K562 (cell line): ENCODE measurements around the gene PCF11. TPM values are rescaled to one million over a fixed set of nuclear protein-coding genes. Genes with fewer than 3 reads are reported as not detected.

Source experiments
- BACH1 ChIP-seq: fragments of 200-800 bp; sonication (Bioruptor generic); IDR thresholded peaks from 2 replicates; pipeline ENCODE4 v1.6.1; 2016; ENCODE audit warnings: missing genetic modification characterization, missing compliant biosample characterization
- BRF2 ChIP-seq: IDR thresholded peaks from 3 replicates; pipeline ENCODE4 v1.6.1; 2011; ENCODE audit warnings: borderline replicate concordance, mild to moderate bottlenecking; ENCODE audit not compliant: insufficient read length, insufficient read depth
- CBX8 ChIP-seq: fragments of 200-600 bp; sonication (generic); IDR thresholded peaks from 2 replicates; pipeline ENCODE4 v1.6.1; 2012; ENCODE audit warnings: borderline replicate concordance, mixed run types, low read depth, mild to moderate bottlenecking, moderate library complexity, mixed read lengths, low read length, control low read depth, inconsistent platforms; ENCODE audit not compliant: poor library complexity, severe bottlenecking; ENCODE audit errors: extremely low read depth
- CTBP1 ChIP-seq: fragments of 450-650 bp; IDR thresholded peaks from 2 replicates; pipeline ENCODE4 v1.6.1; 2016; ENCODE audit warnings: borderline replicate concordance
- DIDO1 ChIP-seq: fragments of 450-650 bp; IDR thresholded peaks from 2 replicates; pipeline ENCODE4 v1.6.1; 2016; ENCODE audit warnings: low read depth, missing biosample characterization, missing genetic modification characterization
- ETS2 ChIP-seq: IDR thresholded peaks from 2 replicates; pipeline ENCODE4 v1.6.1; 2016; ENCODE audit warnings: borderline replicate concordance, missing genetic modification characterization, mild to moderate bottlenecking, moderate library complexity, missing compliant biosample characterization; ENCODE audit not compliant: poor library complexity, severe bottlenecking
- FOXP1 ChIP-seq: sonication (generic); formaldehyde crosslinking; IDR thresholded peaks from 2 replicates; pipeline ENCODE4 v1.8.0; 2022; ENCODE audit warnings: mild to moderate bottlenecking, missing genetic modification reagents
- HLTF ChIP-seq: fragments of 450-650 bp; IDR thresholded peaks from 2 replicates; pipeline ENCODE4 v1.6.1; 2016
- ILK ChIP-seq: fragments of 450-650 bp; IDR thresholded peaks from 2 replicates; pipeline ENCODE4 v1.6.1; 2016; ENCODE audit warnings: missing genetic modification characterization, low read depth, mild to moderate bottlenecking, missing compliant biosample characterization, moderate library complexity, borderline replicate concordance
- KLF16 ChIP-seq: IDR thresholded peaks from 2 replicates; pipeline ENCODE4 v1.6.1; 2016; ENCODE audit warnings: antibody characterized with exemption
- PHF8 ChIP-seq: fragments of 200-600 bp; sonication (generic); IDR thresholded peaks from 2 replicates; pipeline ENCODE4 v1.6.1; 2012; ENCODE audit warnings: mixed run types, mild to moderate bottlenecking, inconsistent platforms, low read length, moderate library complexity, borderline replicate concordance
- POLR3G ChIP-seq: IDR thresholded peaks from 2 replicates; pipeline ENCODE4 v1.6.1; 2011; ENCODE audit not compliant: insufficient read length, insufficient replicate concordance; ENCODE audit errors: extremely low read depth
- TAF15 ChIP-seq: fragments of 200-400 bp; formaldehyde crosslinking; IDR thresholded peaks from 2 replicates; pipeline ENCODE4 v1.6.1; 2017; ENCODE audit warnings: mild to moderate bottlenecking, low read depth, low read length, moderate library complexity
- U2AF1 ChIP-seq: fragments of 200-400 bp; formaldehyde crosslinking; optimal IDR thresholded peaks from 2 replicates; pipeline ENCODE3; 2017; ENCODE audit warnings: mild to moderate bottlenecking, low read depth, low read length, moderate library complexity
- ZFP1 ChIP-seq: fragments of 450-650 bp; formaldehyde crosslinking; IDR thresholded peaks from 2 replicates; pipeline ENCODE4 v1.4.0; 2020; ENCODE audit warnings: mild to moderate bottlenecking, mixed read lengths
- ZMIZ1 ChIP-seq, 2 experiments: fragments of 150-350 bp in 1 of 2; IDR thresholded peaks; 2 replicates each; pipeline ENCODE4 v1.6.1; 2012 to 2016; ENCODE audit warnings: low read depth in 2 of 2, low read length in 2 of 2, mild to moderate bottlenecking in 1 of 2, moderate library complexity in 1 of 2
- ZNF695 ChIP-seq: fragments of 450-650 bp; formaldehyde crosslinking; IDR thresholded peaks from 2 replicates; pipeline ENCODE4 v1.4.0; 2020; ENCODE audit warnings: mild to moderate bottlenecking, moderate library complexity
- polyA plus RNA-seq, 8 experiments: library from polyadenylated mRNA; depleted of rRNA in 4 of 8; stranded (reverse) in 5 of 8; unstranded in 3 of 8; fragments of >200 nt; fragmentation: Nextera tagmentation in 2 of 8; fragmentation: Illumina TruSeq in 1 of 8; extraction: Ambion mirVana in 2 of 8; extraction: Trizol in 1 of 8; gene quantifications; 2 replicates each; pipeline versions ENCODE4 v1.2.1 to v1.2.3, GENCODE V29; 2011 to 2014; ENCODE audit warnings: inconsistent platforms in 1 of 8, missing spikeins in 1 of 8
- total RNA-seq, 7 experiments: library from RNA; depleted of rRNA in 6 of 7; stranded (reverse); fragments of >200 nt in 6 of 7; fragmentation: Illumina TruSeq in 2 of 7; extraction: Trizol in 2 of 7; gene quantifications; 2 replicates each; pipeline versions ENCODE4 v1.2.1 to v1.2.3, GENCODE V29; 2011 to 2021; ENCODE audit warnings: low replicate concordance in 1 of 7
- TF ChIP-seq, protein P1 (sequence below): sonication (generic); formaldehyde crosslinking; IDR thresholded peaks from 2 replicates; pipeline ENCODE4 v1.8.1; 2023; ENCODE audit warnings: mild to moderate bottlenecking, missing genetic modification reagents
- TF ChIP-seq, protein P2 (sequence below): fragments of 450-650 bp; IDR thresholded peaks from 2 replicates; pipeline ENCODE4 v1.6.1; 2016; ENCODE audit warnings: missing biosample characterization, missing genetic modification characterization

Gene PCF11
- total and polyA plus RNA-seq, 9 of the 15 experiments (the other 6 are each of a cell fraction or from before 2014, with no cell fraction given), result 9.3 to 91.6 (median 54.4) TPM

- TF ChIP-seq, protein P1, sequence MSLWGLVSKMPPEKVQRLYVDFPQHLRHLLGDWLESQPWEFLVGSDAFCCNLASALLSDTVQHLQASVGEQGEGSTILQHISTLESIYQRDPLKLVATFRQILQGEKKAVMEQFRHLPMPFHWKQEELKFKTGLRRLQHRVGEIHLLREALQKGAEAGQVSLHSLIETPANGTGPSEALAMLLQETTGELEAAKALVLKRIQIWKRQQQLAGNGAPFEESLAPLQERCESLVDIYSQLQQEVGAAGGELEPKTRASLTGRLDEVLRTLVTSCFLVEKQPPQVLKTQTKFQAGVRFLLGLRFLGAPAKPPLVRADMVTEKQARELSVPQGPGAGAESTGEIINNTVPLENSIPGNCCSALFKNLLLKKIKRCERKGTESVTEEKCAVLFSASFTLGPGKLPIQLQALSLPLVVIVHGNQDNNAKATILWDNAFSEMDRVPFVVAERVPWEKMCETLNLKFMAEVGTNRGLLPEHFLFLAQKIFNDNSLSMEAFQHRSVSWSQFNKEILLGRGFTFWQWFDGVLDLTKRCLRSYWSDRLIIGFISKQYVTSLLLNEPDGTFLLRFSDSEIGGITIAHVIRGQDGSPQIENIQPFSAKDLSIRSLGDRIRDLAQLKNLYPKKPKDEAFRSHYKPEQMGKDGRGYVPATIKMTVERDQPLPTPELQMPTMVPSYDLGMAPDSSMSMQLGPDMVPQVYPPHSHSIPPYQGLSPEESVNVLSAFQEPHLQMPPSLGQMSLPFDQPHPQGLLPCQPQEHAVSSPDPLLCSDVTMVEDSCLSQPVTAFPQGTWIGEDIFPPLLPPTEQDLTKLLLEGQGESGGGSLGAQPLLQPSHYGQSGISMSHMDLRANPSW (CRISPR knock-in tag), result no peak
- TF ChIP-seq ZFP1 (CRISPR knock-in tag), result no peak
- TF ChIP-seq ZMIZ1 (IDR thresholded peaks at IDR 0.05; ENCODE audit: low read depth in 2 of 2, low read length in 2 of 2), result no peak
- TF ChIP-seq U2AF1, result no peak
- TF ChIP-seq CBX8, result no peak
- no peak for TF ChIP-seq FOXP1 (CRISPR knock-in tag)
- no peak for TF ChIP-seq TAF15
- TF ChIP-seq POLR3G, result no peak
- TF ChIP-seq, protein P2, sequence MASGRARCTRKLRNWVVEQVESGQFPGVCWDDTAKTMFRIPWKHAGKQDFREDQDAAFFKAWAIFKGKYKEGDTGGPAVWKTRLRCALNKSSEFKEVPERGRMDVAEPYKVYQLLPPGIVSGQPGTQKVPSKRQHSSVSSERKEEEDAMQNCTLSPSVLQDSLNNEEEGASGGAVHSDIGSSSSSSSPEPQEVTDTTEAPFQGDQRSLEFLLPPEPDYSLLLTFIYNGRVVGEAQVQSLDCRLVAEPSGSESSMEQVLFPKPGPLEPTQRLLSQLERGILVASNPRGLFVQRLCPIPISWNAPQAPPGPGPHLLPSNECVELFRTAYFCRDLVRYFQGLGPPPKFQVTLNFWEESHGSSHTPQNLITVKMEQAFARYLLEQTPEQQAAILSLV (tag), result no peak
- no peak for TF ChIP-seq BACH1
- 0 out of 2 replicates have a peak, but pooled peaks have one; percentile 5 for TF ChIP-seq KLF16
- TF ChIP-seq PHF8, result no peak
- no peak for TF ChIP-seq BRF2
- no peak for TF ChIP-seq HLTF
- peak; percentile 27; the same call in 1 of the 2 replicates for TF ChIP-seq CTBP1
- TF ChIP-seq ILK, result no peak
- no peak for TF ChIP-seq ZNF695 (CRISPR knock-in tag)
- TF ChIP-seq DIDO1 (tag), result no peak
- TF ChIP-seq ETS2 (tag), result no peak
Observed at GRCh38 chr11:83140691-83141455, 16.1 kb upstream of the PCF11 start (continued).
